BLaER1 (cell line): ENCODE measurements around the gene TPRG1L.
"Not testable (repeated sequence)": the region's sequence is repeated elsewhere in the genome, so short reads cannot be mapped to it uniquely, and the experiment has no call there.

Source experiments
- H3K27ac ChIP-seq: shearing (Covaris generic); formaldehyde crosslinking; 2 replicates; pipeline ENCODE4 v1.8.1; 2022
- H3K27me3 ChIP-seq: shearing (Covaris generic); formaldehyde crosslinking; 2 replicates; pipeline ENCODE4 v1.8.1; 2022
- H3K36me3 ChIP-seq: shearing (Covaris generic); formaldehyde crosslinking; 2 replicates; pipeline ENCODE4 v1.8.1; 2022
- H3K4me1 ChIP-seq: shearing (Covaris generic); formaldehyde crosslinking; 2 replicates; pipeline ENCODE4 v1.8.1; 2022
- H3K4me2 ChIP-seq: shearing (Covaris generic); formaldehyde crosslinking; 2 replicates; pipeline ENCODE4 v1.8.1; 2022
- H3K4me3 ChIP-seq: shearing (Covaris generic); formaldehyde crosslinking; 2 replicates; pipeline ENCODE4 v1.8.1; 2022
- H3K9ac ChIP-seq: shearing (Covaris generic); formaldehyde crosslinking; 2 replicates; pipeline ENCODE4 v1.8.1; 2022
- H3K9me3 ChIP-seq: shearing (Covaris generic); formaldehyde crosslinking; 2 replicates; pipeline ENCODE4 v1.8.1; 2022
- H4K20me1 ChIP-seq: shearing (Covaris generic); formaldehyde crosslinking; 2 replicates; pipeline ENCODE4 v1.8.1; 2022
- Cebpa-rat ChIP-seq: shearing (Covaris generic); IDR thresholded peaks from 2 replicates; pipeline ENCODE4 v1.8.1; 2022

Gene TPRG1L

DNA sequence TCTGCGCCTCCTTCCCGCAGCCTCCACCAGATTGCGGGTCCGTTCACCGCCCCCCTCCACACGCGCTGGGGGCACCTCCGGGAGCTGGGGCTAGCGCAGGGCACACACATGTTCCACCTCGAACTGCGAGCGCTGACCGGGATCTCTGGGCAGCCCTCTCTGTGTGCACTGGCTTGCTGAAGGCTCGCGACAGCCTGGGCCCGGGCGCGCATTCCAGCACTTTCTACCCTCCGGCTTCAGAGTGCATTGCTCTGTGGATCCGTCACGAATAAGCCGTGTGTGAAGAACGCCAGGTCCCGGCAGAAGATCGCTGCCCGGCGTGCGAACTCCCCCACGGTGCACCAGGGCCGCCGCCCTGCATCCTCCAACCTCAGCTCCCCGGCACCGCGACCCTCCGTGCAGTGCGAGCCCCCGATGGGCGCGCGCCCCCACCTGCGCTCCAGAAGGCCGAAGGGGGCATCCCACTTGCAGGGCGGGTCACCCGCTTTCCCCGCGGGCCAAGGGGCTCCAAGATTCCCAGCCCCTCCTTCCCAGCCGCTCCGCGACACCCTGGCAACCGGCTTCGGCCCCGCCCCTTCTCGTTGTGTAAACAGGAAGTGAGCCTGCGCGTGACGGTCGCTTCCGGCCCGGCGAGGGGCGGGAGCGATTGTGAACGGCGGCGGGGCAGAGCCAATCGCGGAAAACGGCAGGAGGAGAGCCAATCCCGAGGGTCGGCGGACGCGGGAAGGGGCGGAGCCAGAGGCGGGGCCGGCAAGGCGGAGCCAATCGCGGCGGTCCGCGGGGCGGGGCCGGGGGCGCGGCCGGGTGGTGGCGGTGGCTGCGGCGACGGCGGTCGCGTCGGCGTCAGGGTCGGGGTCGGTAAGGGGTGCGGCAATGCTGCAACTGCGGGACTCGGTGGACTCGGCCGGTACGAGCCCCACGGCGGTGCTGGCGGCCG lies at the start of gene TPRG1L:
TPRG1L (plus strand) TSS at position 816 of the 937 bp plus-strand sequence; CDS start at position 874, 58 bp downstream.
- 0 out of 2 replicates have a peak, but pooled peaks have one; percentile 28 for TF ChIP-seq Cebpa-rat
- Histone ChIP-seq H3K4me2 (peak within 1 kb of the TSS; percentile 99), H3K4me1 (peaks cover 40% of the 10 kb centered on the region), H3K9ac (peak within 1 kb of the TSS; percentile 72), H3K27ac (peak within 1 kb of the TSS; percentile 26; the same call in 1 of the 2 replicates), H3K4me3 (peak within 1 kb of the TSS; percentile 83), H4K20me1 (peaks cover 41% of the 10 kb centered on the region), H3K27me3 (peaks cover 29% of the 10 kb centered on the region), H3K9me3 (no peaks in the 10 kb centered on the region), H3K36me3 (peaks cover 26% of the 10 kb centered on the region)

GRCh38 chr1:3575515-3575914 lies 49.3 kb upstream of the TPRG1L start:
- H3K9me3 ChIP-seq = peaks cover 18% of the 10 kb centered on the region

GRCh38 chr1:3575993-3576392 lies 48.8 kb upstream of the TPRG1L start:
- H3K27me3 ChIP-seq = peaks cover 16% of the 10 kb centered on the region
- H3K4me1 ChIP-seq = peaks cover 71% of the 10 kb centered on the region
- TF ChIP-seq Cebpa-rat = no peak
- no peak overlapping the region for H3K27ac ChIP-seq
- H3K9me3 ChIP-seq = peaks cover 18% of the 10 kb centered on the region
- no peak overlapping the region for H3K4me3 ChIP-seq
- peaks cover 55% of the 10 kb centered on the region for H3K36me3 ChIP-seq
- peak overlapping the region; percentile 95; the same call in 1 of the 2 replicates for H3K4me2 ChIP-seq
- no peak overlapping the region for H3K9ac ChIP-seq
- peaks cover 99% of the 10 kb centered on the region for H4K20me1 ChIP-seq

More at GRCh38 chr1:3575515-3575914, 49.3 kb upstream of the TPRG1L start:
- not testable (repeated sequence) for H3K27ac ChIP-seq, H3K4me3 ChIP-seq, H3K4me2 ChIP-seq, H3K9ac ChIP-seq
- H3K4me1 ChIP-seq = peaks cover 71% of the 10 kb centered on the region
- peaks cover 16% of the 10 kb centered on the region for H3K27me3 ChIP-seq
- peaks cover 99% of the 10 kb centered on the region for H4K20me1 ChIP-seq
- H3K36me3 ChIP-seq = peaks cover 55% of the 10 kb centered on the region

DNA sequence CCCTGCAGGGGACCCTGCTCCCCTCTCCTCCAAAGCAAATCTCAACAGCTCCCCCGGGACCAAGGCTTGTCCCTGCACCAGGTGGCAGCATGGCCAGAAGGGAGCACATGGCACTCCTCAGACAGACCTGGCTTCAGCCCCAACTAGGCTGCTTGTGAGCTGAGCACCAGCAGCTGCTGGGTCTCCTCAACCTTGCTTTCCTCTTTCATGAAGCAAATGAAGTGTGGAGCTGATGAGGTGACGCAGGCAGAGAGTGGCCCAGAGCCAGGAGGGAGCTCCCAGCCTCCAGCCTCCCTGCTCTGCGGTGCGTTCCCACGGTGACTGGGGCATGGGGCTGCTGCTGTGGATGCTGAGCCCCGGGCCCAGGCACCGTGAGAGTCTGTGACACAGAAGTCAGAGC lies 47.5 kb upstream of the TPRG1L start:
- 0 out of 2 replicates have a peak overlapping the region, but pooled peaks have one; percentile 41 for H3K4me3 ChIP-seq
- TF ChIP-seq Cebpa-rat = no peak
- H3K27me3 ChIP-seq = peaks cover 16% of the 10 kb centered on the region
- peaks cover 77% of the 10 kb centered on the region for H3K4me1 ChIP-seq
- H3K27ac ChIP-seq = peak overlapping the region; percentile 20; the same call in 1 of the 2 replicates
- peaks cover 43% of the 10 kb centered on the region for H3K36me3 ChIP-seq
- H3K9ac ChIP-seq = no peak overlapping the region
- H3K9me3 ChIP-seq = peaks cover 18% of the 10 kb centered on the region
- peak overlapping the region; percentile 95 for H3K4me2 ChIP-seq
- H4K20me1 ChIP-seq = peaks cover 99% of the 10 kb centered on the region

DNA sequence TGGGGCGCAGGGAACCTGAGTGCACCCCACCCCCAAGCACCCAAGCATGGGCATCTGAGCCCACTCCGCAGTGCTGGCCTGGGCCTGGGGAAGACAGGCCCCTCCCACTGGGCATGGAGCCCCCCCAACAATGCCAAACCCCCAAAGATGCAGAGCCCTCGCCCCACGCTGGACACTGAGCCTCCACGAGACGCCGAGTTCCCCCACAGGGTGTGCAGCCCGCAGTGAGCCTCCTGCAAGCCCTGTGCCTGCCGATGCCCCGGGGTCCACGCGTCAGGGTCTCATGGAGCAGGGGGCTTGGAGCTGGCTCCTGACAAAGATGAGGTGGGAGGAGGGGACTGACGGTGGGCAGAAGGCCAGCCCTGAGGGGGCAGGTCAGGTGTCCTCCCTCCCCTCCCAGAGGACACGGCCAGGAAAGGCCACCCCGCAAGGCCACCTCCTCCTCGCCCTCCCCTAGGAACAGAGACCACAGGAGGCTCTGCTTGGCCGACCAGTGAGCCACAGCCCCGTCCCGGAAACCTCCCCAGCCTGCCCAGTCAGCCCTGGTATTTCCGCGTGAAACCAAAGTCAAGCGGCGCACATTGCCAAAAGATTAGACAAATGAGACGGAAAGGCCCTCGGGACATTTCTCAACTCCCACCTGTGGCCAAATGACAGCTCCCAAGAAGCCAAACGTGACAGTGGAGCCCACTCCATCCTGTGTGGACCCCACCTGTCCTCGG lies 46.9 kb upstream of the TPRG1L start:
- H4K20me1 ChIP-seq = peaks cover 99% of the 10 kb centered on the region
- H3K9ac ChIP-seq = no peak overlapping the region
- peaks cover 83% of the 10 kb centered on the region for H3K4me1 ChIP-seq
- H3K9me3 ChIP-seq = peaks cover 18% of the 10 kb centered on the region
- H3K4me3 ChIP-seq = peak overlapping the region; percentile 41; the same call in 1 of the 2 replicates
- peak overlapping the region; percentile 27; the same call in 1 of the 2 replicates for H3K27ac ChIP-seq
- H3K27me3 ChIP-seq = peaks cover 16% of the 10 kb centered on the region
- H3K4me2 ChIP-seq = peak overlapping the region; percentile 95
- 0 out of 2 replicates have a peak, but pooled peaks have one; percentile 39 for TF ChIP-seq Cebpa-rat
- peaks cover 37% of the 10 kb centered on the region for H3K36me3 ChIP-seq

DNA sequence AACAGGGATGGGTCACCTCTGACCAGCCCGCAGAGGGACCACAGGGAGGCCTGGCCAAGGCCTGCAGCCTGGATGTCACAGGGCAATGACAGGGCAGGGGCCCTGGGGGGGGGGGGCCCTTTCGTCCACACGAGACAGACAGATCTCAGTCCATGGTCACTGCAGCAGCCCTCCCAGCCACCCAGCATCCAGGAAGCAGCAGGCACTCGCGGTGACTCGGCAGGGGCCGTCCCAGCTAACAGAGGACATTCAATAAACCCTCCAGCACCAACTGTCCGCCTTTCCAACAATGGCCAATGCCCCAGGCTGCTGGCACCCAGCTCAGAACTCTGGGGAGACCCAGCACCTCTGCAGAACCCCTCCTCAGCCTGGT lies 46.4 kb upstream of the TPRG1L start:
- Histone ChIP-seq H3K27ac (peak overlapping the region; percentile 27; the same call in 1 of the 2 replicates), H3K9ac (no peak overlapping the region), H4K20me1 (peaks cover 97% of the 10 kb centered on the region), H3K27me3 (peaks cover 16% of the 10 kb centered on the region), H3K4me1 (peaks cover 83% of the 10 kb centered on the region), H3K4me3 (no peak overlapping the region), H3K4me2 (peak overlapping the region; percentile 95), H3K9me3 (peaks cover 18% of the 10 kb centered on the region), H3K36me3 (peaks cover 31% of the 10 kb centered on the region)
- no peak for TF ChIP-seq Cebpa-rat

GRCh38 chr1:3578906-3579305 lies 45.9 kb upstream of the TPRG1L start:
- TF ChIP-seq Cebpa-rat = no peak
- Histone ChIP-seq H3K36me3 (peaks cover 29% of the 10 kb centered on the region), H3K27me3 (peaks cover 16% of the 10 kb centered on the region), H3K9me3 (peaks cover 20% of the 10 kb centered on the region), H3K27ac (no peak overlapping the region), H3K9ac (no peak overlapping the region), H4K20me1 (peaks cover 96% of the 10 kb centered on the region), H3K4me3 (no peak overlapping the region), H3K4me1 (peaks cover 79% of the 10 kb centered on the region), H3K4me2 (peak overlapping the region; percentile 95)

- H3K4me2 ChIP-seq = peak overlapping the region; percentile 95
- peaks cover 31% of the 10 kb centered on the region for H3K36me3 ChIP-seq
- peaks cover 16% of the 10 kb centered on the region for H3K27me3 ChIP-seq
Measured at GRCh38 chr1:3579626-3580025, 45.2 kb upstream of the TPRG1L start.

DNA sequence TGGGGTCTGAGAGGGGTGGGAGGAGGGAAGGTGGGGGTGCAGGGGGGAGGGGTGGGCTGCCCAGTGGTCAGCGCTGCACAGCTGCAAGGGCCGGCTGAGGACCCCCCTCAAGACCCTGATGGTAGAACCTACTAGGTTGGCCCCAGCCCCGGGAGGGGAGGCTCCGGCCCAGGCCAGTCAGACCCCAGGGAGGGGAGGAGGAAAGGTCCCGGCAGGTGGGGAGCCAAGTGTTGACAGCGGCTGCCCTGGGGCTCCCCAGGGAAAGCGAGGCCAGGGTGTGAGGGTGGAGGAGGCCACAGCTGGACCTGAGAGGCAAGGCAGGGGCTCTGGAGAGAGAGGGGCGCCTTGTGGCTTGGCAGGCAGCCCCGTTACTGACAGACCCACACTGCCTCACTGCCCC lies 44.6 kb upstream of the TPRG1L start:
- Histone ChIP-seq H3K4me2 (peak overlapping the region; percentile 95), H3K4me3 (no peak overlapping the region), H3K4me1 (peaks cover 88% of the 10 kb centered on the region), H4K20me1 (peaks cover 96% of the 10 kb centered on the region), H3K9me3 (peaks cover 24% of the 10 kb centered on the region), H3K36me3 (peaks cover 31% of the 10 kb centered on the region), H3K27me3 (peaks cover 16% of the 10 kb centered on the region), H3K9ac (no peak overlapping the region), H3K27ac (no peak overlapping the region)
- TF ChIP-seq Cebpa-rat = no peak

More at GRCh38 chr1:3579626-3580025, 45.2 kb upstream of the TPRG1L start:
- Histone ChIP-seq H4K20me1 (peaks cover 98% of the 10 kb centered on the region), H3K9ac (no peak overlapping the region), H3K4me3 (no peak overlapping the region), H3K4me1 (peaks cover 84% of the 10 kb centered on the region), H3K9me3 (peaks cover 28% of the 10 kb centered on the region), H3K27ac (no peak overlapping the region)
- no peak for TF ChIP-seq Cebpa-rat
